GM10266 (cell line): ENCODE measurements around the gene VWDE.

Source experiments
- DNase-seq: peaks from one replicate; pipeline ENCODE4 v3.0.0; 2012; ENCODE audit errors: extremely low spot score
- TF ChIP-seq, protein P1 (sequence below): IDR thresholded peaks from 2 replicates; pipeline ENCODE4 v1.5.1; 2012; ENCODE audit warnings: mild to moderate bottlenecking, low read depth; ENCODE audit not compliant: control insufficient read depth, insufficient read depth; ENCODE audit errors: missing control alignments

VWDE gene

DNA sequence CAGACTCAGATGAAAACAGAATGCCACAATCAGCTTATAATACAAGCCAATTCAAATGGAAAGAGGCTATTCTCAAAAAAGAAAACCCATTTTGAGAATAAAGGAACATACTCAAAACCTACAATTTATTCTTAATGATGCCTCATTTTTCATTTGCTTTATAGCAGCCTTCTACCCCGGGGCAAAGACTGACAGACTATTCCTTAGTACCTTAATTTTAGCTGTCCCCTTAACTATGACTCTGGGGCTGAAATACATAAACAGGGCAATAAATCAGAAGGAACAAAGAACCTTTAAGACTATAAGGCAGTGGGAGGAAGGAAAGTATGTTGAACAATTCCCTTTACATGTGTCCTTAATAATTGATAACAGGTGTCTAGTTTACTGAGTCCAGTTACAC lies 115.8 kb downstream of the VWDE start:
- TF ChIP-seq, protein P1, sequence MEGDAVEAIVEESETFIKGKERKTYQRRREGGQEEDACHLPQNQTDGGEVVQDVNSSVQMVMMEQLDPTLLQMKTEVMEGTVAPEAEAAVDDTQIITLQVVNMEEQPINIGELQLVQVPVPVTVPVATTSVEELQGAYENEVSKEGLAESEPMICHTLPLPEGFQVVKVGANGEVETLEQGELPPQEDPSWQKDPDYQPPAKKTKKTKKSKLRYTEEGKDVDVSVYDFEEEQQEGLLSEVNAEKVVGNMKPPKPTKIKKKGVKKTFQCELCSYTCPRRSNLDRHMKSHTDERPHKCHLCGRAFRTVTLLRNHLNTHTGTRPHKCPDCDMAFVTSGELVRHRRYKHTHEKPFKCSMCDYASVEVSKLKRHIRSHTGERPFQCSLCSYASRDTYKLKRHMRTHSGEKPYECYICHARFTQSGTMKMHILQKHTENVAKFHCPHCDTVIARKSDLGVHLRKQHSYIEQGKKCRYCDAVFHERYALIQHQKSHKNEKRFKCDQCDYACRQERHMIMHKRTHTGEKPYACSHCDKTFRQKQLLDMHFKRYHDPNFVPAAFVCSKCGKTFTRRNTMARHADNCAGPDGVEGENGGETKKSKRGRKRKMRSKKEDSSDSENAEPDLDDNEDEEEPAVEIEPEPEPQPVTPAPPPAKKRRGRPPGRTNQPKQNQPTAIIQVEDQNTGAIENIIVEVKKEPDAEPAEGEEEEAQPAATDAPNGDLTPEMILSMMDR: no peak
- no peak for DNase-seq

DNA sequence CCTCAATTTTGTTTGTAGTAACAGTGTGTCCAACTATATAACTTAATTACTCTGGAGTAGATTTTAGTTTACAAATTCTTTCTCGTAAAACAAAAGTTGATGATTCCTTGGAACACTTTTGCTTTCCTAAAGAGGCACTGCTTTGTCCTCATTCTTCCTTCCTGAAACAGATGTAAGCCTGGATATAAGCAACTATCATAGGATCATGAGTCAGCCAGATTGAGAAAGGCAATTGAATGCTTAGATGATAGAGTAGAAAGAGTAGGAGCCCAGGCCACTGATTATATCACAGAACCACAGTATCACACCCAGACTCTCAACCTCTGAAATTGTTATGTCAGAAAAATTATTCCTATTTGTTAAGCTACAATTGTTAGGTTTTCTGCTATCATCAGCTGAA lies 122.6 kb downstream of the VWDE start:
- no peak for DNase-seq

More for the DNA sequence above, 122.6 kb downstream of the VWDE start:
- TF ChIP-seq, protein P1: no peak
